H1 (cell line): ENCODE measurements around the gene SYTL2. TPM values are rescaled to one million over a fixed set of nuclear protein-coding genes. Genes with fewer than 3 reads are reported as not detected.

Source experiments
- CTCF ChIA-PET: fragments of 300-600 bp; sonication (Branson Sonifier 250); formaldehyde crosslinking; loops from one replicate; lab custom pipeline; 2021; ENCODE audit not compliant: partially characterized antibody; lab: Charles Lee
- POLR2A ChIA-PET: fragments of 300-600 bp; sonication (Branson Sonifier 250); formaldehyde crosslinking; loops from one replicate; lab custom pipeline; 2021; ENCODE audit warnings: inconsistent platforms; ENCODE audit not compliant: partially characterized antibody; lab: Charles Lee
- DNase-seq, 2 experiments: peaks; one replicate each; pipeline versions ENCODE4 v3.0.0 to v3.0.0-alpha.2; 2010 to 2022; ENCODE audit warnings: low spot score in 2 of 2, low read depth in 1 of 2, mixed read lengths in 1 of 2
- FAIRE-seq: peaks from 2 replicates; lab custom pipeline; 2011; peaks lifted over from hg19 to GRCh38; lab: Jason Lieb, UNC
- H2AFZ ChIP-seq: 2 replicates; pipeline ENCODE4 v1.8.1; 2012; ENCODE audit warnings: low read length, inconsistent platforms
- H2AK5ac ChIP-seq: 2 replicates; pipeline ENCODE4 v1.6.1; 2013; ENCODE audit warnings: low read depth, low read length
- H2BK120ac ChIP-seq: replicated peaks from 2 replicates; pipeline ENCODE3; 2013; ENCODE audit warnings: low read depth, low read length, inconsistent platforms
- H2BK12ac ChIP-seq: 2 replicates; pipeline ENCODE4 v1.6.1; 2013; ENCODE audit warnings: low read depth, low read length
- H2BK15ac ChIP-seq: 2 replicates; pipeline ENCODE4 v1.6.1; 2013; ENCODE audit warnings: low read length
- H2BK20ac ChIP-seq: 2 replicates; pipeline ENCODE4 v1.6.1; 2013; ENCODE audit warnings: low read length
- H2BK5ac ChIP-seq: 2 replicates; pipeline ENCODE4 v1.6.1; 2013; ENCODE audit warnings: low read depth, low read length
- H3K14ac ChIP-seq: 2 replicates; pipeline ENCODE4 v1.6.1; 2013; ENCODE audit warnings: inconsistent platforms; ENCODE audit not compliant: insufficient read length
- H3K18ac ChIP-seq: 2 replicates; pipeline ENCODE4 v1.6.1; 2013; ENCODE audit warnings: low read length; ENCODE audit errors: extremely low read depth
- H3K23ac ChIP-seq: 2 replicates; pipeline ENCODE4 v1.6.1; 2013; ENCODE audit warnings: inconsistent platforms; ENCODE audit not compliant: insufficient read length
- H3K23me2 ChIP-seq: 2 replicates; pipeline ENCODE4 v1.6.1; 2013; ENCODE audit warnings: low read depth, low read length
- H3K27ac ChIP-seq: 2 replicates; pipeline ENCODE4 v1.6.1; 2011; ENCODE audit warnings: low read depth, low read length, inconsistent platforms
- H3K27me3 ChIP-seq, 4 experiments: replicated peaks in 1 of 4; 1 replicate in 1 of 4; 2 replicates in 3 of 4; pipeline versions ENCODE4 v1.6.1 to v1.8.1; 2011 to 2013; ENCODE audit warnings: low read length in 3 of 4, mild to moderate bottlenecking in 3 of 4, inconsistent platforms in 2 of 4, mixed read lengths in 2 of 4, moderate library complexity in 1 of 4; ENCODE audit not compliant: control insufficient read depth in 3 of 4, insufficient read depth in 3 of 4; ENCODE audit errors: extremely low read depth in 1 of 4
- H3K36me3 ChIP-seq, 4 experiments: 2 replicates each; pipeline versions ENCODE4 v1.6.1 to v1.8.1; 2011 to 2013; ENCODE audit warnings: mild to moderate bottlenecking in 4 of 4, low read length in 3 of 4, moderate library complexity in 2 of 4, control low read depth in 1 of 4, inconsistent platforms in 1 of 4; ENCODE audit not compliant: insufficient read depth in 4 of 4, control insufficient read depth in 2 of 4
- H3K4ac ChIP-seq: replicated peaks from 2 replicates; pipeline ENCODE3; 2013; ENCODE audit warnings: low read length, low read depth, mixed read lengths, inconsistent platforms; ENCODE audit not compliant: insufficient read length
- H3K4me1 ChIP-seq, 4 experiments: replicated peaks in 1 of 4; 1 replicate in 1 of 4; 2 replicates in 3 of 4; pipeline versions ENCODE4 v1.6.1 to v1.8.1; 2011 to 2013; ENCODE audit warnings: low read length in 3 of 4, inconsistent platforms in 2 of 4, mixed read lengths in 1 of 4; ENCODE audit not compliant: insufficient read depth in 4 of 4, control insufficient read depth in 3 of 4
- H3K4me2 ChIP-seq, 2 experiments: 2 replicates each; pipeline versions ENCODE4 v1.6.1 to v1.8.1; 2011 to 2013; ENCODE audit warnings: low read depth in 2 of 2, low read length in 2 of 2, control low read depth in 1 of 2, inconsistent platforms in 1 of 2, mild to moderate bottlenecking in 1 of 2; ENCODE audit not compliant: insufficient read depth in 1 of 2
- H3K4me3 ChIP-seq, 4 experiments: fragments of 200-600, 300-600 bp in 1 of 4; sonication (generic), shearing (Covaris generic), sonication (Bioruptor Twin) in 1 of 4; 2 replicates each; pipeline versions ENCODE4 v1.5.1 to v1.8.1; 2011 to 2016; ENCODE audit warnings: low read length in 4 of 4, low read depth in 3 of 4, control low read depth in 2 of 4, inconsistent platforms in 2 of 4, mild to moderate bottlenecking in 2 of 4, mixed read lengths in 1 of 4, moderate library complexity in 1 of 4; ENCODE audit not compliant: insufficient read depth in 2 of 4; ENCODE audit errors: extremely low read depth in 1 of 4
- H3K56ac ChIP-seq: replicated peaks from 2 replicates; pipeline ENCODE3; 2013; ENCODE audit warnings: low read depth, mild to moderate bottlenecking, mixed read lengths, low read length, inconsistent platforms; ENCODE audit not compliant: insufficient read length
- H3K79me1 ChIP-seq: 2 replicates; pipeline ENCODE4 v1.6.1; 2013; ENCODE audit warnings: low read depth, low read length, control low read depth
- H3K79me2 ChIP-seq, 2 experiments: 2 replicates each; pipeline versions ENCODE4 v1.6.1 to v1.8.1; 2012 to 2013; ENCODE audit warnings: low read length in 2 of 2, mild to moderate bottlenecking in 2 of 2, inconsistent platforms in 1 of 2; ENCODE audit not compliant: insufficient read depth in 2 of 2, control insufficient read depth in 1 of 2
- H3K9ac ChIP-seq, 4 experiments: replicated peaks in 1 of 4; 1 replicate in 1 of 4; 2 replicates in 3 of 4; pipeline versions ENCODE4 v1.6.1 to v1.8.1; 2011 to 2013; ENCODE audit warnings: low read depth in 3 of 4, low read length in 3 of 4, control low read depth in 2 of 4, mild to moderate bottlenecking in 2 of 4, moderate library complexity in 2 of 4, inconsistent platforms in 1 of 4; ENCODE audit errors: extremely low read depth in 1 of 4
- H3K9me3 ChIP-seq, 2 experiments: 2 replicates each; pipeline versions ENCODE4 v1.6.1 to v1.8.1; 2012 to 2013; ENCODE audit warnings: mild to moderate bottlenecking in 2 of 2, moderate library complexity in 2 of 2, control low read depth in 1 of 2, inconsistent platforms in 1 of 2, low read depth in 1 of 2, low read length in 1 of 2, mixed read lengths in 1 of 2; ENCODE audit not compliant: insufficient read depth in 2 of 2
- H4K20me1 ChIP-seq, 2 experiments: replicated peaks in 1 of 2; 2 replicates each; pipeline versions ENCODE3 to v1.8.1; 2011 to 2013; ENCODE audit warnings: inconsistent platforms in 2 of 2, low read length in 2 of 2, mild to moderate bottlenecking in 1 of 2; ENCODE audit not compliant: insufficient read depth in 2 of 2, control insufficient read depth in 1 of 2
- H4K5ac ChIP-seq: 2 replicates; pipeline ENCODE4 v1.6.1; 2013; ENCODE audit warnings: low read length, low read depth, mixed read lengths, inconsistent platforms; ENCODE audit not compliant: insufficient read length
- H4K8ac ChIP-seq: 2 replicates; pipeline ENCODE4 v1.8.0; 2013; ENCODE audit warnings: mild to moderate bottlenecking, moderate library complexity, low read length, inconsistent platforms; ENCODE audit not compliant: insufficient read depth; ENCODE audit errors: extremely low read depth
- H4K91ac ChIP-seq: replicated peaks from 2 replicates; pipeline ENCODE3; 2013; ENCODE audit warnings: low read length, mixed read lengths, inconsistent platforms; ENCODE audit not compliant: insufficient read length
- BCL11A ChIP-seq, 2 experiments: IDR thresholded peaks; one replicate each; pipeline ENCODE4 v1.6.1; 2011; ENCODE audit warnings: low read depth in 2 of 2, low read length in 2 of 2, mild to moderate bottlenecking in 2 of 2
- EGR1 ChIP-seq: IDR thresholded peaks from 2 replicates; pipeline ENCODE4 v1.6.1; 2011; ENCODE audit warnings: low read depth, low read length, borderline replicate concordance
- GTF2F1 ChIP-seq: IDR thresholded peaks from 2 replicates; pipeline ENCODE4 v1.6.1; 2012; ENCODE audit warnings: low read depth, low read length, improper control_type of control experiment, borderline replicate concordance
- JUND ChIP-seq: IDR thresholded peaks from 2 replicates; pipeline ENCODE4 v1.6.1; 2011; ENCODE audit warnings: mild to moderate bottlenecking, improper control_type of control experiment, low read length
- KDM5A ChIP-seq: fragments of 200-600 bp; IDR thresholded peaks from 2 replicates; pipeline ENCODE4 v1.7.1; 2012; ENCODE audit warnings: mild to moderate bottlenecking, low read length, inconsistent platforms, mixed read lengths
- MAX ChIP-seq: IDR thresholded peaks from 2 replicates; pipeline ENCODE4 v1.6.1; 2012; ENCODE audit warnings: inconsistent platforms
- SIX5 ChIP-seq: IDR thresholded peaks from 2 replicates; pipeline ENCODE4 v1.6.1; 2011; ENCODE audit warnings: mild to moderate bottlenecking, low read depth, low read length
- TAF1 ChIP-seq: IDR thresholded peaks from 2 replicates; pipeline ENCODE4 v1.6.1; 2011; ENCODE audit warnings: mild to moderate bottlenecking, low read depth, low read length
- WGBS, 2 experiments: shearing (Covaris generic) in 1 of 2; methylation state at CpG; one replicate each; pipeline versions ENCODE4 v1.1.6 to v1.1.7; 2013 to 2015; ENCODE audit warnings: low lambda C conversion rate in 2 of 2, mixed read lengths in 2 of 2, inconsistent platforms in 1 of 2, low coverage in 1 of 2, missing lambda C conversion rate in 1 of 2; ENCODE audit not compliant: insufficient replicate concordance in 2 of 2, insufficient coverage in 1 of 2, insufficient read length in 1 of 2; ENCODE audit errors: extremely low coverage in 1 of 2, missing lambda C conversion rate in 1 of 2; 5-methylcytosine and 5-hydroxymethylcytosine counted together
- polyA plus RNA-seq, 7 experiments: library from polyadenylated mRNA; depleted of rRNA in 3 of 7; stranded (reverse) in 5 of 7; unstranded in 2 of 7; fragments of >200 nt in 5 of 7; fragments of 200-250 nt in 2 of 7; gene quantifications; 1 replicate in 5 of 7; 2 replicates in 1 of 7; 4 replicates in 1 of 7; pipeline versions ENCODE4 v1.2.1 to v1.2.3, GENCODE V29; 2011 to 2013; ENCODE audit warnings: missing spikeins in 2 of 7, mixed read lengths in 2 of 7
- total RNA-seq: library from RNA; stranded (reverse); fragmentation: NEBNext Ultra II Directional; extraction: Animal tissue kit (Norgen Biotek cat#: 25700); gene quantifications from 2 replicates; pipeline ENCODE4 v1.2.1, GENCODE V29; 2021

SYTL2 gene
- total and polyA plus RNA-seq, 2 of the 8 experiments (the other 6 are each of a cell fraction or from before 2014, with no cell fraction given) = 1.3 to 9.1 TPM

GRCh38 chr11:85723088-85723487 lies 87.9 kb downstream of the SYTL2 start:
- Histone ChIP-seq H3K79me1 (no peaks in the 10 kb centered on the region), H2BK5ac (no peak overlapping the region), H3K4me3 (no peak overlapping the region), H2BK12ac (no peak overlapping the region; the same call in 1 of the 2 replicates), H4K91ac (no peak overlapping the region), H3K23ac (no peak overlapping the region), H3K4me1 (peaks cover 0 to 15% (median 5%) of the 10 kb centered on the region in 4 experiments; a peak in 6 of 7 replicates), H3K27ac (no peak overlapping the region), H4K5ac (no peak overlapping the region), H3K23me2 (no peaks in the 10 kb centered on the region), H4K8ac (no peak overlapping the region), H4K20me1 (no peaks in the 10 kb centered on the region), H3K79me2 (no peaks in the 10 kb centered on the region), H2AFZ (no peak overlapping the region), H2BK20ac (no peak overlapping the region), H3K4me2 (no peak overlapping the region), H2BK15ac (no peak overlapping the region), H2AK5ac (no peak overlapping the region), H3K9ac (no peak overlapping the region), H3K4ac (no peak overlapping the region), H3K14ac (no peak overlapping the region), H3K18ac (no peak overlapping the region), H3K56ac (no peak overlapping the region), H3K9me3 (no peaks in the 10 kb centered on the region), H2BK120ac (no peak overlapping the region), H3K27me3 (no peaks in the 10 kb centered on the region), H3K36me3 (no peaks in the 10 kb centered on the region)
- no peak for DNase-seq
- CTCF ChIA-PET = interaction anchor here (0.7 to 1.1 kb wide), 2 partner anchors 13 to 31 kb away, joined by 3 read pairs; no protein-coding TSS in a partner anchor
- no peak for FAIRE-seq
- TF ChIP-seq GTF2F1 (no peak), KDM5A (no peak), BCL11A (IDR thresholded peaks at IDR 0.05; ENCODE audit: low read depth in 2 of 2, low read length in 2 of 2) (no peak), JUND (no peak), EGR1 (no peak), TAF1 (no peak), MAX (no peak), SIX5 (no peak)
- WGBS, 2 experiments = 89% methylated on average over 5 of the region's 5 CpGs; no CpG with 5 or more reads in 1 of the 2 experiments
- POLR2A ChIA-PET = no interaction called here
